ENCODE data around the gene SMG6.
"Not testable (repeated sequence)": the region's sequence is repeated elsewhere in the genome, so short reads cannot be mapped to it uniquely, and the experiment has no call there.

Gene SMG6

GRCh38 chr17:2172999-2173398, 130.6 kb downstream of the SMG6 start:
- H3K4me3 Mint-ChIP-seq, result peak overlapping the region; percentile 54
- no peaks in the 10 kb centered on the region for H3K27me3 Mint-ChIP-seq (ENCODE audit: low read depth, poor library complexity)
- no peak for DNase-seq
- H3K9me3 Mint-ChIP-seq, result no peaks in the 10 kb centered on the region
- H3K4me1 Mint-ChIP-seq, result peaks cover 78% of the 10 kb centered on the region
- peak overlapping the region; percentile 96 for H3K27ac Mint-ChIP-seq
- H3K36me3 Mint-ChIP-seq (ENCODE audit: low read depth), result peaks cover 21% of the 10 kb centered on the region
- TF ChIP-seq, protein P1, sequence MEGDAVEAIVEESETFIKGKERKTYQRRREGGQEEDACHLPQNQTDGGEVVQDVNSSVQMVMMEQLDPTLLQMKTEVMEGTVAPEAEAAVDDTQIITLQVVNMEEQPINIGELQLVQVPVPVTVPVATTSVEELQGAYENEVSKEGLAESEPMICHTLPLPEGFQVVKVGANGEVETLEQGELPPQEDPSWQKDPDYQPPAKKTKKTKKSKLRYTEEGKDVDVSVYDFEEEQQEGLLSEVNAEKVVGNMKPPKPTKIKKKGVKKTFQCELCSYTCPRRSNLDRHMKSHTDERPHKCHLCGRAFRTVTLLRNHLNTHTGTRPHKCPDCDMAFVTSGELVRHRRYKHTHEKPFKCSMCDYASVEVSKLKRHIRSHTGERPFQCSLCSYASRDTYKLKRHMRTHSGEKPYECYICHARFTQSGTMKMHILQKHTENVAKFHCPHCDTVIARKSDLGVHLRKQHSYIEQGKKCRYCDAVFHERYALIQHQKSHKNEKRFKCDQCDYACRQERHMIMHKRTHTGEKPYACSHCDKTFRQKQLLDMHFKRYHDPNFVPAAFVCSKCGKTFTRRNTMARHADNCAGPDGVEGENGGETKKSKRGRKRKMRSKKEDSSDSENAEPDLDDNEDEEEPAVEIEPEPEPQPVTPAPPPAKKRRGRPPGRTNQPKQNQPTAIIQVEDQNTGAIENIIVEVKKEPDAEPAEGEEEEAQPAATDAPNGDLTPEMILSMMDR (IDR thresholded peaks at IDR 0.05), result no peak

DNA sequence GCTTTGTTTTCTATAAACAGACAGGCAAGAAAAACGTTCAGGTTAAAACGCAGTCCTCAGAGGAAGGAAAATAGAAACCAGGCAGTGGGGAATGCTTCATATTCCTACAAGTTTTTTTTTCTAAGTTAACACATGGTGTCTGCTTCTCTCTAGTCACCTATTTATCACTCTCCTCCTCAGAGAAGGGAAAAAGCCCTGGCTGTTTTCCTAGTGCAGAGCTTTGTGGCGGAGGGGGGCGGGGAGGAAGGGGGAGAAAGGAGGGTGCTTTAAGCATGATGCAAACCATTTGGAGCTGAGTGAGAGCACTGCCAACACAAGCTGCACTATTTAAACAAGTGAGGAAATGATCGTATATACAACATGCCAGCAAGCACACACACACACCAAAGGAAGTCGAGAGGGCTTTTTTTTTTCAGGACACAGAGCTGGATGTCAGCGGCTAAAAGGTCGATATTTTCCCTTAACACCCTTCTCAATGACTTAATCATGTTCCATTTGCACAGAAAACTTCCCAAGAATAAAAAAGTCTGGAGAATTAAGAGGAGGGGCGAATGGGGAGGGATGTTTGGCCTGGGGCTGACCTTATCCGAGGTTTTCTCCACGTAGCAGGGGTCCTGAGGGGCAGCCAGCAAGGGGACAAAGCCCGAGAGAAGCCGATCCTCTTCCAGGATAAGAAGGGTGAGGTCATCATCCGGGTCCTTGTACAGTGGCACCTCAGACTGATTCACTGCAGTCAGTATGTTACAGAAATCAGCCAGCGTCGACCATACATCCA, 131.3 kb downstream of the SMG6 start:
- TF ChIP-seq, protein P1 (IDR thresholded peaks at IDR 0.05), result no peak
- peak overlapping the region; percentile 96 for H3K27ac Mint-ChIP-seq
- H3K36me3 Mint-ChIP-seq (ENCODE audit: low read depth), result peaks cover 24% of the 10 kb centered on the region
- H3K4me1 Mint-ChIP-seq, result peaks cover 71% of the 10 kb centered on the region
- H3K9me3 Mint-ChIP-seq, result no peaks in the 10 kb centered on the region
- peak; percentile 38 for DNase-seq
- H3K27me3 Mint-ChIP-seq (ENCODE audit: low read depth, poor library complexity), result no peaks in the 10 kb centered on the region
- H3K4me3 Mint-ChIP-seq, result peak overlapping the region; percentile 56

- H3K36me3 Mint-ChIP-seq (ENCODE audit: low read depth), result peaks cover 27% of the 10 kb centered on the region
- H3K4me3 Mint-ChIP-seq, result peak overlapping the region; percentile 56
- peak overlapping the region; percentile 96 for H3K27ac Mint-ChIP-seq
- DNase-seq, result no peak
- H3K27me3 Mint-ChIP-seq (ENCODE audit: low read depth, poor library complexity), result no peaks in the 10 kb centered on the region
- H3K4me1 Mint-ChIP-seq, result peaks cover 65% of the 10 kb centered on the region
- TF ChIP-seq, protein P1 (IDR thresholded peaks at IDR 0.05), result no peak
- no peaks in the 10 kb centered on the region for H3K9me3 Mint-ChIP-seq
Observed at GRCh38 chr17:2171702-2172076, 131.9 kb downstream of the SMG6 start.

- Mint-ChIP-seq H3K27me3 (ENCODE audit: low read depth, poor library complexity) (no peaks in the 10 kb centered on the region), H3K4me1 (peaks cover 54% of the 10 kb centered on the region), H3K9me3 (no peaks in the 10 kb centered on the region), H3K36me3 (ENCODE audit: low read depth) (peaks cover 33% of the 10 kb centered on the region), H3K27ac (no peak overlapping the region), H3K4me3 (no peak overlapping the region)
- DNase-seq, result no peak
- TF ChIP-seq, protein P1 (IDR thresholded peaks at IDR 0.05), result no peak
Observed at GRCh38 chr17:2170023-2170422, 133.6 kb downstream of the SMG6 start.

DNA sequence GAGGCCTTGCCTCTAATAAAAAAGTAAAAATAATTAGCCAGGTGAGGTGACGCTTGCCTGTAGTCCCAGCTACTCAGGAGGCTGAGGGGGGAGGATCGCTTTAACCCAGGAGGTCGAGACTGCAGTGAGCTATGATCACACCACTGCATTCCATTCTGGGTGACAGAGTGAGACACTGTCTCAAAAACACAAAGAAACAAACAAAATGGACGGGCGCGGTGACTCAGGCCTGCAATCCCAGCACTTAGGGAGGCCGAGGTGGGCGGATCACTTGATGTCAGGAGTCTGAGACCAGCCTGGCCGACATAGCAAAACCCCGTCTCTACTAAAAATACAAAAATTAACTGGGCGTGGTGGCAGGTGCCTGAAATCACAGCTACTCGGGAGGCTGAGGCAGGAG, 137.9 kb downstream of the SMG6 start:
- not testable (repeated sequence) for H3K27ac Mint-ChIP-seq; H3K27me3 Mint-ChIP-seq (ENCODE audit: low read depth, poor library complexity); H3K9me3 Mint-ChIP-seq; H3K4me3 Mint-ChIP-seq; DNase-seq
- peaks cover 30% of the 10 kb centered on the region for H3K4me1 Mint-ChIP-seq
- H3K36me3 Mint-ChIP-seq (ENCODE audit: low read depth), result peaks cover 48% of the 10 kb centered on the region

- H3K4me3 Mint-ChIP-seq, result no peak overlapping the region
- H3K9me3 Mint-ChIP-seq, result no peaks in the 10 kb centered on the region
- TF ChIP-seq, protein P1 (IDR thresholded peaks at IDR 0.05), result no peak
- DNase-seq, result no peak
- no peak overlapping the region for H3K27ac Mint-ChIP-seq
- peaks cover under 1% of the 10 kb centered on the region for H3K4me1 Mint-ChIP-seq
- H3K36me3 Mint-ChIP-seq (ENCODE audit: low read depth), result peaks cover 51% of the 10 kb centered on the region
- H3K27me3 Mint-ChIP-seq (ENCODE audit: low read depth, poor library complexity), result no peaks in the 10 kb centered on the region
Observed at GRCh38 chr17:2158396-2158780, 145.2 kb downstream of the SMG6 start.

All from nephron progenitor cell (in vitro differentiated cells).